HepG2 (cell line): Measurements from ENCODE around the gene CYP4F22. TPM values are rescaled to one million over a fixed set of nuclear protein-coding genes. Genes with fewer than 3 reads are reported as not detected.
A peak's percentile ranks its signal among the peaks of the same experiment; 100 is the strongest.

Experiments used
- ATAC-seq: fragments of 200-7000 bp; cut with Tn5 transposase; 3 replicates; pipeline ENCODE4 v1.9.1; 2020; ENCODE audit warnings: mild to moderate bottlenecking, moderate library complexity
- BruUV-seq: library from RNA; stranded (reverse); fragments of 400-500 nt; replicated peaks from 2 replicates; lab custom pipeline; 2021; lab: Mats Ljungman, UMichigan
- CTCF ChIA-PET: fragments of 300-600 bp; formaldehyde crosslinking; extraction: SDS; loops from one replicate; lab custom pipeline; 2021; ENCODE audit warnings: low total read pairs, inconsistent platforms, low intra/inter-chr PET ratio; lab: Yijun Ruan, JAX
- POLR2A ChIA-PET: fragments of 350-600 bp; sonication (Branson Sonifier 250); formaldehyde crosslinking; loops from one replicate; lab custom pipeline; 2020; ENCODE audit warnings: antibody characterized with exemption, inconsistent platforms; lab: Yijun Ruan, JAX
- DNase-seq: peaks from one replicate; pipeline ENCODE4 v3.0.0-alpha.2; 2015; ENCODE audit warnings: low spot score
- FAIRE-seq: peaks from 3 replicates; lab custom pipeline; 2011; peaks lifted over from hg19 to GRCh38; lab: Jason Lieb, UNC
- H2AFZ ChIP-seq: one replicate; pipeline ENCODE4 v1.6.1; 2011; ENCODE audit warnings: low read length, inconsistent platforms
- H3K27ac ChIP-seq: fragments of 300-600 bp; 3 replicates; pipeline ENCODE4 v1.8.0; 2011; ENCODE audit warnings: mixed run types, mild to moderate bottlenecking, mixed read lengths, low read length, inconsistent platforms; ENCODE audit not compliant: insufficient read depth; ENCODE audit errors: extremely low read length
- H3K27me3 ChIP-seq, 2 experiments: fragments of 200-600 bp in 1 of 2; 2 replicates in 1 of 2; 3 replicates in 1 of 2; pipeline versions ENCODE4 v1.6.0 to v1.8.0; 2011; ENCODE audit warnings: low read length in 2 of 2, mild to moderate bottlenecking in 2 of 2, moderate library complexity in 2 of 2, inconsistent platforms in 1 of 2; ENCODE audit not compliant: insufficient read depth in 2 of 2, control insufficient read depth in 1 of 2
- H3K36me3 ChIP-seq, 2 experiments: fragments of 200-600 bp in 1 of 2; replicated peaks in 1 of 2; 2 replicates in 1 of 2; 3 replicates in 1 of 2; pipeline versions ENCODE4 v1.5.1 to v1.8.0; 2011; ENCODE audit warnings: low read length in 2 of 2, inconsistent platforms in 1 of 2; ENCODE audit not compliant: insufficient read depth in 2 of 2, control insufficient read depth in 1 of 2
- H3K4me1 ChIP-seq: 2 replicates; pipeline ENCODE4 v1.5.1; 2012; ENCODE audit warnings: low read length, inconsistent platforms; ENCODE audit not compliant: insufficient read depth
- H3K4me2 ChIP-seq: 2 replicates; pipeline ENCODE4 v1.6.0; 2011; ENCODE audit warnings: low read depth, low read length, inconsistent platforms
- H3K4me3 ChIP-seq, 3 experiments: fragments of 200-600 bp in 1 of 3; sonication (generic), shearing (Covaris generic) in 1 of 3; replicated peaks in 1 of 3; 2 replicates each; pipeline ENCODE4 v1.5.1; 2011 to 2016; ENCODE audit warnings: low read length in 3 of 3, inconsistent platforms in 2 of 3, low read depth in 2 of 3, mild to moderate bottlenecking in 2 of 3, control low read depth in 1 of 3, mixed read lengths in 1 of 3; ENCODE audit not compliant: insufficient read depth in 1 of 3
- H3K79me2 ChIP-seq: one replicate; pipeline ENCODE4 v1.6.1; 2011; ENCODE audit warnings: low read length, inconsistent platforms; ENCODE audit not compliant: insufficient read depth
- H3K9ac ChIP-seq: 2 replicates; pipeline ENCODE4 v1.6.0; 2011; ENCODE audit warnings: mild to moderate bottlenecking, low read depth, low read length, inconsistent platforms; ENCODE audit not compliant: insufficient read depth
- H3K9me3 ChIP-seq: 2 replicates; pipeline ENCODE4 v1.5.1; 2012; ENCODE audit warnings: mild to moderate bottlenecking, low read length
- H4K20me1 ChIP-seq: 2 replicates; pipeline ENCODE4 v1.6.0; 2011; ENCODE audit warnings: inconsistent platforms, mild to moderate bottlenecking, low read length, moderate library complexity; ENCODE audit not compliant: insufficient read depth
- ELF1 ChIP-seq: sonication (generic); formaldehyde crosslinking; IDR thresholded peaks from 2 replicates; pipeline ENCODE4 v1.4.0; 2020; ENCODE audit warnings: missing genetic modification reagents
- HNF4A ChIP-seq: sonication (generic); formaldehyde crosslinking; IDR thresholded peaks from 2 replicates; pipeline ENCODE4 v1.4.0; 2020; ENCODE audit warnings: missing genetic modification reagents
- IRX3 ChIP-seq: sonication (generic); formaldehyde crosslinking; IDR thresholded peaks from 2 replicates; pipeline ENCODE4 v1.8.1; 2023; ENCODE audit warnings: mild to moderate bottlenecking, low read depth, missing genetic modification reagents, borderline replicate concordance
- MYC ChIP-seq: sonication (generic); formaldehyde crosslinking; IDR thresholded peaks from 2 replicates; pipeline ENCODE4 v1.9.0; 2021; ENCODE audit warnings: missing genetic modification reagents, borderline replicate concordance
- PHF21A ChIP-seq: sonication (generic); formaldehyde crosslinking; IDR thresholded peaks from 2 replicates; pipeline ENCODE4 v1.5.0; 2020; ENCODE audit warnings: mild to moderate bottlenecking, missing genetic modification reagents
- RAD51 ChIP-seq: fragments of 450-650 bp; IDR thresholded peaks from 2 replicates; pipeline ENCODE4 v1.6.1; 2016; ENCODE audit warnings: borderline replicate concordance
- SRY ChIP-seq: sonication (generic); formaldehyde crosslinking; IDR thresholded peaks from 2 replicates; pipeline ENCODE4 v1.8.0; 2022; ENCODE audit warnings: mild to moderate bottlenecking, missing genetic modification reagents
- TCF12 ChIP-seq, 2 experiments: fragments of 450-650 bp in 1 of 2; sonication (generic) in 1 of 2; formaldehyde crosslinking in 1 of 2; IDR thresholded peaks; 2 replicates each; pipeline versions ENCODE4 v1.6.1 to v1.8.0; 2017 to 2022; ENCODE audit warnings: antibody characterized with exemption in 1 of 2, mild to moderate bottlenecking in 1 of 2, missing genetic modification reagents in 1 of 2, moderate library complexity in 1 of 2
- TCF7L2 ChIP-seq: IDR thresholded peaks from 2 replicates; pipeline ENCODE4 v1.6.1; 2011; ENCODE audit warnings: mild to moderate bottlenecking, low read depth, low read length, moderate library complexity
- ZMYM2 ChIP-seq: sonication (generic); formaldehyde crosslinking; IDR thresholded peaks from 2 replicates; pipeline ENCODE4 v1.8.0; 2022; ENCODE audit warnings: mild to moderate bottlenecking, missing genetic modification reagents
- ZNF460 ChIP-seq: sonication (generic); formaldehyde crosslinking; IDR thresholded peaks from 2 replicates; pipeline ENCODE4 v1.5.1; 2020; ENCODE audit warnings: missing genetic modification reagents, mild to moderate bottlenecking, borderline replicate concordance
- ZNF709 ChIP-seq: sonication (generic); formaldehyde crosslinking; IDR thresholded peaks from 2 replicates; pipeline ENCODE4 v1.5.0; 2020; ENCODE audit warnings: mild to moderate bottlenecking, missing genetic modification reagents
- ZNF768 ChIP-seq: sonication (generic); formaldehyde crosslinking; IDR thresholded peaks from 2 replicates; pipeline ENCODE4 v1.4.0; 2020; ENCODE audit warnings: missing genetic modification reagents
- WGBS: methylation state at CpG from one replicate; pipeline ENCODE4 v1.1.6; 2017; ENCODE audit warnings: low lambda C conversion rate; 5-methylcytosine and 5-hydroxymethylcytosine counted together
- in situ Hi-C: cut with HindIII; loops from 2 replicates; pipeline ENCODE4 v1.10.0; 2017; ENCODE audit warnings: low pct_unique_long_range_greater_than_20kb; ENCODE audit not compliant: extremely low pct_ligation_motif_present
- intact Hi-C: fragments of 100-400 bp; cut with micrococcal nuclease; formaldehyde crosslinking; loops from one replicate; pipeline ENCODE4 v1.10.0; 2022; ENCODE audit not compliant: unreplicated experiment
- polyA plus RNA-seq, 8 experiments: library from polyadenylated mRNA; depleted of rRNA in 3 of 8; stranded (reverse) in 7 of 8; unstranded in 1 of 8; fragments of >200 nt; fragmentation: Illumina TruSeq in 4 of 8; extraction: Trizol in 4 of 8; gene quantifications; 2 replicates each; pipeline versions ENCODE4 v1.2.1 to v1.2.3, GENCODE V29; 2011 to 2016; ENCODE audit warnings: low read depth in 4 of 8, missing spikeins in 1 of 8, mixed read lengths in 1 of 8; ENCODE audit not compliant: insufficient read depth in 1 of 8
- total RNA-seq, 5 experiments: library from RNA; depleted of rRNA; stranded (reverse); fragments of >200 nt; fragmentation: Illumina TruSeq; extraction: Trizol; gene quantifications; 2 replicates each; pipeline ENCODE4 v1.2.3, GENCODE V29; 2016; ENCODE audit warnings: low read depth in 1 of 5
- TF ChIP-seq, protein P1 (sequence below): sonication (generic); formaldehyde crosslinking; IDR thresholded peaks from 2 replicates; pipeline ENCODE4 v1.4.0; 2020; ENCODE audit warnings: mild to moderate bottlenecking, missing genetic modification reagents
- TF ChIP-seq, protein P2 (sequence below): sonication (generic); formaldehyde crosslinking; IDR thresholded peaks from 2 replicates; pipeline ENCODE4 v1.4.0; 2020; ENCODE audit warnings: missing genetic modification reagents
- TF ChIP-seq, protein P3 (sequence below): sonication (generic); formaldehyde crosslinking; IDR thresholded peaks from 2 replicates; pipeline ENCODE4 v1.5.0; 2020; ENCODE audit warnings: mild to moderate bottlenecking, missing genetic modification reagents

CYP4F22 gene
- total and polyA plus RNA-seq, 2 of the 13 experiments (the other 11 are each of a cell fraction or from before 2014, with no cell fraction given) = 0.05 TPM; not detected in 1

DNA sequence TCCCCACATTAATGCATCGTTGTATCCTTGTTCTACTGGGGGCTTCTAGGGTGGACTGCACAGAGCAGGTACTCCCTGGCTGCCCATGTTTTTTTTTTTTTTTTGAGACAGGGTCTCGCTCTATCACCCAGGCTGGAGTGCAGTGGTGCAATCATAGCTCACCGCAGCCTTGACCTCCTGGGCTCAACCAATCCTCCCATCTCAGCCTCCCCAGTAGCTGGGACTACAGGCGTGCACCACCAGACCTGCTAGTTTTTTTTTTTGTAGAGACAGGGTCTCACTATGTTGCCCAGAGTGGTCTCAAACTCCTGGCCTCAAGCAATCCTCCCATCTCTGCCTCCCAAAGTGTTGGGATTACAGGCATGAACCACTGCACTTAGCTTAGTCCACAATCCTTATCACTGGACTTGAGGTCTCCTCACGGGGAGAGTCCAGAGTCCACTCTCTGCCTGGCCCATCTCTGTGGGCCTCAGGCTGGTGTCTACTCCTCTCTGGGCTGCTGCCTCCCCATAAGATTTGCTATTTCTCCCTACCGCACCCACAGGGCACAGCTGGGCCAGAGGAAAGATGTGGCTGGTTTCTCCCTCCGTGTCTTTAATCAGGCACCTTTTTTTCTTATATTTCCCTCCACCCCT lies 56.3 kb downstream of the CYP4F22 start:
- Histone ChIP-seq H3K36me3 (no peaks in the 10 kb centered on the region), H3K27ac (no peak overlapping the region), H4K20me1 (no peaks in the 10 kb centered on the region), H3K4me2 (peak overlapping the region; percentile 67), H3K27me3 (no peaks in the 10 kb centered on the region), H3K9ac (no peak overlapping the region), H3K9me3 (no peaks in the 10 kb centered on the region), H3K4me1 (peaks cover 35% of the 10 kb centered on the region), H3K4me3 (no peak overlapping the region), H2AFZ (no peak overlapping the region), H3K79me2 (no peaks in the 10 kb centered on the region)
- ChIA-PET CTCF (no interaction called here), POLR2A (no interaction called here)
- BruUV-seq = no TSS peak
- FAIRE-seq (no peak), ATAC-seq (no peak), DNase-seq (no peak)
- intact Hi-C loops (no loop called here), in situ Hi-C loops (loop anchor here (25.0 kb wide), 1 partner anchor 477 kb away; the partner anchor contains the start of gene OR1I1)
- TF ChIP-seq IRX3 (no peak), ZNF768 (peak; percentile 50), ZNF709 (CRISPR knock-in tag) (no peak), SRY (CRISPR knock-in tag) (no peak), ZNF460 (CRISPR knock-in tag) (peak; percentile 28; the same call in 1 of the 2 replicates), TCF12 (IDR thresholded peaks at IDR 0.05) (no peak), TCF12 (CRISPR knock-in tag; IDR thresholded peaks at IDR 0.05) (no peak), ZMYM2 (no peak), RAD51 (no peak), PHF21A (CRISPR knock-in tag) (no peak), MYC (CRISPR knock-in tag) (no peak), TCF7L2 (no peak), ELF1 (CRISPR knock-in tag) (no peak), HNF4A (peak; percentile 57)
- TF ChIP-seq, protein P1, sequence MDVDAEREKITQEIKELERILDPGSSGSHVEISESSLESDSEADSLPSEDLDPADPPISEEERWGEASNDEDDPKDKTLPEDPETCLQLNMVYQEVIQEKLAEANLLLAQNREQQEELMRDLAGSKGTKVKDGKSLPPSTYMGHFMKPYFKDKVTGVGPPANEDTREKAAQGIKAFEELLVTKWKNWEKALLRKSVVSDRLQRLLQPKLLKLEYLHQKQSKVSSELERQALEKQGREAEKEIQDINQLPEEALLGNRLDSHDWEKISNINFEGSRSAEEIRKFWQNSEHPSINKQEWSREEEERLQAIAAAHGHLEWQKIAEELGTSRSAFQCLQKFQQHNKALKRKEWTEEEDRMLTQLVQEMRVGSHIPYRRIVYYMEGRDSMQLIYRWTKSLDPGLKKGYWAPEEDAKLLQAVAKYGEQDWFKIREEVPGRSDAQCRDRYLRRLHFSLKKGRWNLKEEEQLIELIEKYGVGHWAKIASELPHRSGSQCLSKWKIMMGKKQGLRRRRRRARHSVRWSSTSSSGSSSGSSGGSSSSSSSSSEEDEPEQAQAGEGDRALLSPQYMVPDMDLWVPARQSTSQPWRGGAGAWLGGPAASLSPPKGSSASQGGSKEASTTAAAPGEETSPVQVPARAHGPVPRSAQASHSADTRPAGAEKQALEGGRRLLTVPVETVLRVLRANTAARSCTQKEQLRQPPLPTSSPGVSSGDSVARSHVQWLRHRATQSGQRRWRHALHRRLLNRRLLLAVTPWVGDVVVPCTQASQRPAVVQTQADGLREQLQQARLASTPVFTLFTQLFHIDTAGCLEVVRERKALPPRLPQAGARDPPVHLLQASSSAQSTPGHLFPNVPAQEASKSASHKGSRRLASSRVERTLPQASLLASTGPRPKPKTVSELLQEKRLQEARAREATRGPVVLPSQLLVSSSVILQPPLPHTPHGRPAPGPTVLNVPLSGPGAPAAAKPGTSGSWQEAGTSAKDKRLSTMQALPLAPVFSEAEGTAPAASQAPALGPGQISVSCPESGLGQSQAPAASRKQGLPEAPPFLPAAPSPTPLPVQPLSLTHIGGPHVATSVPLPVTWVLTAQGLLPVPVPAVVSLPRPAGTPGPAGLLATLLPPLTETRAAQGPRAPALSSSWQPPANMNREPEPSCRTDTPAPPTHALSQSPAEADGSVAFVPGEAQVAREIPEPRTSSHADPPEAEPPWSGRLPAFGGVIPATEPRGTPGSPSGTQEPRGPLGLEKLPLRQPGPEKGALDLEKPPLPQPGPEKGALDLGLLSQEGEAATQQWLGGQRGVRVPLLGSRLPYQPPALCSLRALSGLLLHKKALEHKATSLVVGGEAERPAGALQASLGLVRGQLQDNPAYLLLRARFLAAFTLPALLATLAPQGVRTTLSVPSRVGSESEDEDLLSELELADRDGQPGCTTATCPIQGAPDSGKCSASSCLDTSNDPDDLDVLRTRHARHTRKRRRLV (CRISPR knock-in tag) = no peak
- TF ChIP-seq, protein P2, sequence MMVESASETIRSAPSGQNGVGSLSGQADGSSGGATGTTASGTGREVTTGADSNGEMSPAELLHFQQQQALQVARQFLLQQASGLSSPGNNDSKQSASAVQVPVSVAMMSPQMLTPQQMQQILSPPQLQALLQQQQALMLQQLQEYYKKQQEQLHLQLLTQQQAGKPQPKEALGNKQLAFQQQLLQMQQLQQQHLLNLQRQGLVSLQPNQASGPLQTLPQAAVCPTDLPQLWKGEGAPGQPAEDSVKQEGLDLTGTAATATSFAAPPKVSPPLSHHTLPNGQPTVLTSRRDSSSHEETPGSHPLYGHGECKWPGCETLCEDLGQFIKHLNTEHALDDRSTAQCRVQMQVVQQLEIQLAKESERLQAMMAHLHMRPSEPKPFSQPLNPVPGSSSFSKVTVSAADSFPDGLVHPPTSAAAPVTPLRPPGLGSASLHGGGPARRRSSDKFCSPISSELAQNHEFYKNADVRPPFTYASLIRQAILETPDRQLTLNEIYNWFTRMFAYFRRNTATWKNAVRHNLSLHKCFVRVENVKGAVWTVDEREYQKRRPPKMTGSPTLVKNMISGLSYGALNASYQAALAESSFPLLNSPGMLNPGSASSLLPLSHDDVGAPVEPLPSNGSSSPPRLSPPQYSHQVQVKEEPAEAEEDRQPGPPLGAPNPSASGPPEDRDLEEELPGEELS = no peak
- TF ChIP-seq, protein P3, sequence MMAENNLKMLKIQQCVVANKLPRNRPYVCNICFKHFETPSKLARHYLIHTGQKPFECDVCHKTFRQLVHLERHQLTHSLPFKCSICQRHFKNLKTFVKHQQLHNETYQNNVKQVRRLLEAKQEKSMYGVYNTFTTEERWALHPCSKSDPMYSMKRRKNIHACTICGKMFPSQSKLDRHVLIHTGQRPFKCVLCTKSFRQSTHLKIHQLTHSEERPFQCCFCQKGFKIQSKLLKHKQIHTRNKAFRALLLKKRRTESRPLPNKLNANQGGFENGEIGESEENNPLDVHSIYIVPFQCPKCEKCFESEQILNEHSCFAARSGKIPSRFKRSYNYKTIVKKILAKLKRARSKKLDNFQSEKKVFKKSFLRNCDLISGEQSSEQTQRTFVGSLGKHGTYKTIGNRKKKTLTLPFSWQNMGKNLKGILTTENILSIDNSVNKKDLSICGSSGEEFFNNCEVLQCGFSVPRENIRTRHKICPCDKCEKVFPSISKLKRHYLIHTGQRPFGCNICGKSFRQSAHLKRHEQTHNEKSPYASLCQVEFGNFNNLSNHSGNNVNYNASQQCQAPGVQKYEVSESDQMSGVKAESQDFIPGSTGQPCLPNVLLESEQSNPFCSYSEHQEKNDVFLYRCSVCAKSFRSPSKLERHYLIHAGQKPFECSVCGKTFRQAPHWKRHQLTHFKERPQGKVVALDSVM (CRISPR knock-in tag) = peak; percentile 90
- WGBS = 49% methylated on average over 7 of the region's 7 CpGs
